GM19324 (cell line): ENCODE results near the gene KRT33B.

Experiments used
- ATAC-seq: cut with Tn5 transposase; IDR thresholded peaks from one replicate; pipeline ENCODE4 v1.9.1; 2021; ENCODE audit warnings: mild to moderate bottlenecking, moderate library complexity; ENCODE audit not compliant: unreplicated experiment, low FRiP score

Gene KRT33B

GRCh38 chr17:41326173-41327145, 43.2 kb downstream of the KRT33B start:
- no peak for ATAC-seq

GRCh38 chr17:41325611-41326010, 44.0 kb downstream of the KRT33B start:
- ATAC-seq, result no peak

- ATAC-seq, result no peak
Measured at GRCh38 chr17:41325126-41325525, 44.5 kb downstream of the KRT33B start.

- no peak for ATAC-seq
Measured at GRCh38 chr17:41324180-41325075, 45.2 kb downstream of the KRT33B start.

- no peak for ATAC-seq
Measured at GRCh38 chr17:41322903-41323895, 46.4 kb downstream of the KRT33B start.

- no peak for ATAC-seq
Measured at GRCh38 chr17:41322094-41322902, 47.3 kb downstream of the KRT33B start.

DNA sequence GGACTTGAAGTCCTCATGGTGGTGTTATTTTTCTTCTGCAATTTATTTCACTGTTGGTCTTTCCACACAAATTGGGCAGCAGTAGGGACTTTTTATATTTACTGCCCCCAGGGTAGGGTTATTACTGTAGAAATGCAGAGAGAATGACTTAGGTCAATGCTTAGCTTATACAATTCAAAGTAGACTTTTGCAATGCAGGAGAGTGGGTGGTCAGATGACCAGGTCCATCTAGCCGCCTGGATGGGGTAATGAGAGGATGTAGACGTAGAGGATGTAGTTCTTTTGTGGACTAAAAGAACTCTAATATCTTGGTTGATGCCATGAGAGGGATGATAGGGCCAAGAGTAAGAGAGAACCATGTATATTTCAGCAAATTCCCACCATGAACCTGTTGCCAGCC, 51.4 kb downstream of the KRT33B start:
- no peak for ATAC-seq

DNA sequence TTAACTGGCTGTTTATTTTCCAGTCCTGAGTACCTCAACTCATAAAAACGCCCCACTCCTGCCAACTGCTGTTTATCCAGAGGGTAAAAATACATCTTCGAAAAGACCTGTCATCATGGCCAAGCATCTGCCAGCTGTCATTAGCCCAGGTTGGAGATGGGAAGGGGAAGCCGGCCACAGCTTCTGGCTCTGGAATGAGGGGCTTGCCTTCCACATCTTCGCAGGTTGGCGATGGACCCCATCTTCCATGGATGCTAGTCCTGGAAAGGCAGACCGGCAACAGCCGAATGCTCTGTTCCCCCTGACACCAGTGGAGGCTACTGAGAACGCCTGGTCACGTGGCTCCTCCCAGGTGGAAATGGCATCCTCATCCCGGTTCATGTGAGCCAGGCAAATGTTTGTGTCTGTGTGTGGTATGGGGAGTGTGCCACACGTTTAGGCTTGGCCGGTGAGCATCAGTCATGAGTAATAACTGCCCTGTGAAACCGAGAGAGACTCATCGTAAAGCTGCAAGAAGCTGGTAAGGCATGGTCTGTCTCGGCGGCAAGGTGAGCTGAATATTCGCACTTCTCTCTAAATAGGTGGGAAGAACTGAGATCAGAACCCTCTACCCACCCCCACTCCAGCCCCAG, 53.7 kb downstream of the KRT33B start:
- no peak for ATAC-seq

DNA sequence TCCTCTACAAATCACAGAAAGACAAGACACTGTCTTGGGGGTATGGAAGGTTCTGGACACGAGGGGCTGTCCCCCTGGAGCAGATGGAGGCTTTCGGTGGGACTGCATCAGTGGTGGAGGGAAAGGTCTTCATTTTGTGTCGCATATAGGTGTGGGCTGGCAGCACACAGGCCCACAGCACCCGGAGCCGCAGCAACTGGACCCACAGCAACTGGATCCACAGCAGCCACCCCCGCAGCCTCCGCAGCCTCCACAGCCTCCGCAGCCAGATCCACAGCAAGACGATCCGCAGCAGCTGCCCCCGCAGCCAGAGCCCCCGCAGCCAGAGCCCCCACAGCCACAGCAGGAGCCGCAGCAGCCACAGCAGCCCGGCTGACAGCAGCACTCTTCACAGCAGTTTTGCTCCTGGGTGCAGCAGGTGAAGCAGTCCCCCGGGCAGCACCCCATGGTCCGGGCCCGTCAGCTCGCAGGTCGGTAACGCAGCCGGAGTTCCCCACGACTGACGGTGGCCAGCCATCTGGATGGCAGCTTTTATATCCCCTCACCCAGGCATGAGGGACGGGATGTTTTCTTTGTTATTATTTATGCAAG, 54.3 kb downstream of the KRT33B start, which contains the start of gene KRTAP17-1:
Gene KRTAP17-1, minus strand, starts transcription at position 507 of the 591 bp plus-strand sequence. Its CDS starts 60 bp downstream, at position 447.
- no peak for ATAC-seq
